Stimulated activated CD8-positive, alpha-beta memory T cell treated with anti-CD3 and anti-CD28 coated beads, Interleukin-7, amount 100 ng/mL, for 1 hour (primary cell): ENCODE measurements around the gene POM121.
A peak's percentile ranks its signal among the peaks of the same experiment; 100 is the strongest.
"Not testable (repeated sequence)": the region's sequence is repeated elsewhere in the genome, so short reads cannot be mapped to it uniquely, and the experiment has no call there.

Source experiments
- DNase-seq, 2 donors: peaks; one replicate each; pipeline ENCODE4 v3.0.0-alpha.2; 2020; ENCODE audit warnings: low read depth in 2 of 2

Gene POM121

GRCh38 chr7:72924733-72925545 is at the start of gene POM121:
Gene POM121 (plus strand): TSS chr7:72925095. CDS start chr7:72925122, 27 bp downstream.
- peak; percentile 68 to 74 for DNase-seq

- DNase-seq, result peak; percentile 43 to 45
These were observed 45.7 kb upstream of the POM121 start for GRCh38 chr7:72879079-72879736.

GRCh38 chr7:72879737-72880215 is 45.1 kb upstream of the POM121 start:
- DNase-seq, result not testable (repeated sequence)

GRCh38 chr7:72891750-72892149 is 33.1 kb upstream of the POM121 start:
- not testable (repeated sequence) for DNase-seq

GRCh38 chr7:72904740-72905139 is 20.2 kb upstream of the POM121 start:
- not testable (repeated sequence) for DNase-seq

- DNase-seq, result not testable (repeated sequence)
These were observed 16.5 kb upstream of the POM121 start for GRCh38 chr7:72908422-72908821.

GRCh38 chr7:72911395-72911794 is 13.5 kb upstream of the POM121 start:
- DNase-seq, result not testable (repeated sequence)

GRCh38 chr7:72913750-72914149 is 11.1 kb upstream of the POM121 start:
- not testable (repeated sequence) for DNase-seq

- peak; percentile 8 to 14 for DNase-seq
These were observed 10.0 kb upstream of the POM121 start for GRCh38 chr7:72914756-72915525.

- no peak for DNase-seq
These were observed 5.6 kb upstream of the POM121 start for GRCh38 chr7:72919256-72919775.

GRCh38 chr7:72924386-72924732 is 536 bp upstream of the POM121 start:
- DNase-seq, result no peak

GRCh38 chr7:72925546-72926120 is 738 bp downstream of the POM121 start:
- DNase-seq, result no peak

- DNase-seq, result not testable (repeated sequence)
These were observed 2.9 kb downstream of the POM121 start for GRCh38 chr7:72927791-72928190.

GRCh38 chr7:72928216-72928615 is 3.3 kb downstream of the POM121 start:
- not testable (repeated sequence) for DNase-seq

- DNase-seq, result not testable (repeated sequence)
These were observed 17.3 kb downstream of the POM121 start for GRCh38 chr7:72942022-72942705.

GRCh38 chr7:72942956-72943355 is 18.1 kb downstream of the POM121 start:
- DNase-seq, result not testable (repeated sequence)

GRCh38 chr7:72944937-72945336 is 20.0 kb downstream of the POM121 start:
- not testable (repeated sequence) for DNase-seq

- not testable (repeated sequence) for DNase-seq
These were observed 20.7 kb downstream of the POM121 start for GRCh38 chr7:72945597-72945996.

- DNase-seq, result not testable (repeated sequence)
These were observed 21.3 kb downstream of the POM121 start for GRCh38 chr7:72946130-72946745.

GRCh38 chr7:72948714-72949113 is 23.8 kb downstream of the POM121 start:
- not testable (repeated sequence) for DNase-seq
